GM13977 (cell line): ENCODE measurements around the gene PSMD11.

ENCODE experiments used
- DNase-seq: peaks from one replicate; pipeline ENCODE4 v3.0.0; 2012; ENCODE audit warnings: low spot score
- CTCF ChIP-seq: IDR thresholded peaks from 2 replicates; pipeline ENCODE4 v1.5.1; 2012; ENCODE audit warnings: mild to moderate bottlenecking, control low read depth; ENCODE audit not compliant: insufficient read depth; ENCODE audit errors: extremely low read depth, missing control alignments
- in situ Hi-C: fragments of 300-500 bp; cut with MboI; formaldehyde crosslinking; loops from one replicate; pipeline ENCODE4 v1.12.0; 2022; ENCODE audit warnings: low sequenced_read_pairs, low pct_unique_long_range_greater_than_20kb, mixed read lengths, inconsistent platforms; ENCODE audit not compliant: unreplicated experiment

Gene PSMD11

GRCh38 chr17:32503251-32504165 lies 59.2 kb downstream of the PSMD11 start:
- in situ Hi-C loops = no loop called here
- no peak for TF ChIP-seq CTCF
- DNase-seq = peak; percentile 84

DNA sequence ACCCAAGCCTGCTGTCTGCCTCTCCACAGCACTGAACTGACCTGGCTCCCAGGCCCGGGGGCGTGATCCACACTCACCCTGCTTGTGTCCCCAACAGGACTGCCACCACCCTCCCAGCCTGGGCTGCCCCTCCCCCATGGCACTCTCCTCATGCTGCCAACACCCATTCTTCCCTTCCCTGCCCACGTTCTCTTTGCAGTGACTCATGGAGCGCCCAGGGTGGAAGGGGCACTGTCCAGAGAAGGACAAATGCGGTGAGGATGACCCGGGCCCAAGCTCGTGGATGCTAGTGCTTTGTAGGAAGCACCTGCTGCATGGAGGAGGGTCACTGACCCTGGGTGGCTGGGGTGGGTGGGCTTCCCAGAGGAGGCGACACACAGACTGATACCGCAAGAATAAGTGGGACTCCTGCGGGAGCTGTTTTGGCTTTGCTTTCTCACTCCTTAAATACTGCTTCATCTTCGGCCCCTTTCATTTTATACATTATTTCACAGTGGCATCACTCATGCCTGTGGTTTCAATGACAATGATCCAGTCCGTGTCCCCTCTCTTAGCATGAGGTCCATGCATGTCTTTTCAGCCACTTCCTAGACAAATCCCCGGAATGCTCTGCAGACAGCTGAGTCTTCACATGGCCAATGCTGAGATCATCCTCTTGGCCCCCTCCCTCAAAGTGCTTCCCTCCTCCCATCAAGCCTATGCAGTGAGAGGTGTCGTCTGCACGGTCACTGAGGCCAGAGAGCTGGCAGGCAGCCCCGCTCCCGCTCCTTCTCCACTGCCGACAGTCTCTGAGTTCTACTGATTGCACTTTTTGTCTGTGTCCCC lies 60.1 kb downstream of the PSMD11 start:
- in situ Hi-C loops = no loop called here

DNA sequence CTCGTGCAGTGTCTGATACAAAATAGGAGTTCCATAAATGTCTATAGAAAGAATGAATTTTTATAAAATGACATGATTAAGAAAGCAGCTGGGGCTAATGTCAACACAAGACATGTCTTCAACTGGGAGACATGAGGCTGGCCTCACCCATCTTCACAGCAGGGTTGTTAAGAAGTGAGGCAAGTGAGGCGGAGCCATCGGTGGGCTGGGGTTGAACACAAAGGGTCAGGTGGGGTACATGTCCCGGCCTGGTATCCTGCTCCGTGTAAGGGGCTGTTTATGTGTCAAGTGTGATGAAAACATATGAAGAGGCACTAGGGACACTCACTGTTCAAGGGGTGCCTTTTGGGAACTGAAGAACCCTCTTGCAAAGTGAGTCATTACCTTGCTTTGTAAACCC lies 64.6 kb downstream of the PSMD11 start:
- in situ Hi-C loops = no loop called here
- DNase-seq = no peak
- TF ChIP-seq CTCF = no peak

More for the DNA sequence above, 60.1 kb downstream of the PSMD11 start:
- no peak for DNase-seq
- TF ChIP-seq CTCF = no peak

- no peak for DNase-seq
- no peak for TF ChIP-seq CTCF
- in situ Hi-C loops = no loop called here
These were observed 66.2 kb downstream of the PSMD11 start for GRCh38 chr17:32510466-32510865.

DNA sequence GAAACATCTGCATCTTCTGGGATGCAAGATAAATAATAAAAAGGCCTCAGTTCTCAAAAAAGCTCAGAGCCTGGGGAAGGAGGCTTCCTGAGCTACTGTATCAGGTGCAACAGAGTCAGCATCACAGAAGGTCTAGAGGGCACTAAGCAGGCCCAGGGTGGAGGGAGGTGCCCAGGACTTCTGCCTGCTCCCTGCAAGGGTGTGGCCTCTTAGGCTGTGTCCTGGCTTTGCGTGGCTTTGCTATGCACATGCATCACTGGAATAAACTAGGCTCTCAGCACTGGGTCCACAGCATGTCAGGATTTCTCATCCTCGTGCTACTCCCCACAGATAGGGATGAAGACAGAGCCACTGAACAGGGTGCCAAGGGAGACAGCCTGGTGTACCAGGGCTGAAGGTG lies 68.0 kb downstream of the PSMD11 start:
- in situ Hi-C loops = no loop called here
- TF ChIP-seq CTCF = no peak
- no peak for DNase-seq

- no peak for DNase-seq
- in situ Hi-C loops = no loop called here
These were observed 69.3 kb downstream of the PSMD11 start for GRCh38 chr17:32513579-32513978.

More at GRCh38 chr17:32513579-32513978, 69.3 kb downstream of the PSMD11 start:
- TF ChIP-seq CTCF = no peak
